A549 (cell line): ENCODE measurements around the gene SLC35F4. TPM values are rescaled to one million over a fixed set of nuclear protein-coding genes. Genes with fewer than 3 reads are reported as not detected.

Source experiments
- ATAC-seq, 2 experiments: fragments of 200-7000 bp in 1 of 2; fragments of >200 bp in 1 of 2; cut with Nextera tagmentation in 1 of 2; cut with Tn5 transposase in 1 of 2; 3 replicates each; pipeline versions ENCODE4 v1.8.0 to v1.9.1; 2018 to 2020; ENCODE audit warnings: mild to moderate bottlenecking in 1 of 2, moderate library complexity in 1 of 2
- CTCF ChIA-PET: fragments of 300-600 bp; sonication (Branson Sonifier 250); formaldehyde crosslinking; extraction: SDS; loops from one replicate; lab custom pipeline; 2021; ENCODE audit warnings: antibody characterized with exemption, inconsistent platforms; lab: Yijun Ruan, JAX
- POLR2A ChIA-PET: fragments of 350-600 bp; formaldehyde crosslinking; extraction: SDS; loops from one replicate; lab custom pipeline; 2021; ENCODE audit warnings: antibody characterized with exemption, inconsistent platforms; lab: Yijun Ruan, JAX
- DNase-seq, 2 experiments: peaks; one replicate each; pipeline versions ENCODE4 v3.0.0 to v3.0.0-alpha.2; 2011 to 2016; ENCODE audit warnings: low read depth in 1 of 2, low spot score in 1 of 2
- FAIRE-seq: peaks from 2 replicates; lab custom pipeline; 2011; peaks lifted over from hg19 to GRCh38; lab: Jason Lieb, UNC
- H3K27ac ChIP-seq, 2 experiments: fragments of >200 bp; sonication (Bioruptor Twin); formaldehyde crosslinking; 3 replicates each; pipeline ENCODE4 v1.5.1; 2016 to 2017
- H3K4me1 ChIP-seq: fragments of >200 bp; sonication (Bioruptor Twin); formaldehyde crosslinking; 3 replicates; pipeline ENCODE4 v1.6.1; 2016
- H3K4me2 ChIP-seq: fragments of >200 bp; sonication (Bioruptor Twin); formaldehyde crosslinking; 3 replicates; pipeline ENCODE4 v1.6.1; 2016
- H3K4me3 ChIP-seq: fragments of >200 bp; sonication (Bioruptor Twin); formaldehyde crosslinking; 3 replicates; pipeline ENCODE4 v1.5.1; 2016
- H3K9me3 ChIP-seq: fragments of >200 bp; sonication (Bioruptor Twin); formaldehyde crosslinking; 3 replicates; pipeline ENCODE4 v1.6.1; 2016
- CHD2 ChIP-seq: fragments of 150-350 bp; IDR thresholded peaks from 2 replicates; pipeline ENCODE4 v1.6.1; 2014; ENCODE audit warnings: low read length; ENCODE audit not compliant: partially characterized antibody
- CTCF ChIP-seq: fragments of >200 bp; sonication (Bioruptor Twin); formaldehyde crosslinking; IDR thresholded peaks from 3 replicates; pipeline ENCODE4 v1.5.1; 2016
- EHMT2 ChIP-seq: fragments of 200-600 bp; sonication (generic); IDR thresholded peaks from 2 replicates; pipeline ENCODE4 v1.6.1; 2016; ENCODE audit warnings: antibody characterized with exemption, low read depth, mild to moderate bottlenecking, moderate library complexity
- ELK1 ChIP-seq: fragments of 150-350 bp; IDR thresholded peaks from 2 replicates; pipeline ENCODE4 v1.6.1; 2014; ENCODE audit warnings: low read depth, mild to moderate bottlenecking, low read length
- FOSB ChIP-seq: fragments of 250-450 bp; sonication (Bioruptor Pico); IDR thresholded peaks from 2 replicates; pipeline ENCODE4 v1.5.0; 2020; ENCODE audit warnings: mild to moderate bottlenecking, moderate library complexity
- GATA3 ChIP-seq: IDR thresholded peaks from 2 replicates; pipeline ENCODE4 v1.6.1; 2012; ENCODE audit warnings: borderline replicate concordance
- JUN ChIP-seq, 2 experiments: fragments of >200 bp; sonication (Bioruptor Twin); formaldehyde crosslinking; IDR thresholded peaks; 2 replicates in 1 of 2; 3 replicates in 1 of 2; pipeline ENCODE4 v1.6.1; 2016 to 2017
- JUNB ChIP-seq: fragments of >200 bp; sonication (Bioruptor Twin); formaldehyde crosslinking; IDR thresholded peaks from 2 replicates; pipeline ENCODE4 v1.6.1; 2016
- MAFK ChIP-seq: fragments of 450-650 bp; IDR thresholded peaks from 2 replicates; pipeline ENCODE4 v1.6.1; 2014; ENCODE audit not compliant: partially characterized antibody
- MAX ChIP-seq: IDR thresholded peaks from 2 replicates; pipeline ENCODE4 v1.6.1; 2012
- MAZ ChIP-seq: fragments of 150-350 bp; IDR thresholded peaks from 2 replicates; pipeline ENCODE4 v1.6.1; 2014; ENCODE audit warnings: antibody characterized with exemption, low read depth, low read length, borderline replicate concordance
- NFE2L2 ChIP-seq: fragments of 150-350 bp; conservative IDR thresholded peaks from 2 replicates; pipeline ENCODE4 v1.6.1; 2014; ENCODE audit warnings: low read length
- NPAS2 ChIP-seq: fragments of 250-450 bp; sonication (Bioruptor Pico); IDR thresholded peaks from 2 replicates; pipeline ENCODE4 v1.8.0; 2022; ENCODE audit warnings: mild to moderate bottlenecking, moderate library complexity, borderline replicate concordance
- RAD21 ChIP-seq, 2 experiments: fragments of >200 bp in 1 of 2; sonication (Bioruptor Twin) in 1 of 2; formaldehyde crosslinking in 1 of 2; IDR thresholded peaks in 1 of 2; conservative IDR thresholded peaks in 1 of 2; 2 replicates in 1 of 2; 3 replicates in 1 of 2; pipeline ENCODE4 v1.6.1; 2012 to 2018; ENCODE audit warnings: inconsistent platforms in 1 of 2
- RARB ChIP-seq: fragments of 250-450 bp; sonication (Bioruptor Pico); IDR thresholded peaks from 2 replicates; pipeline ENCODE4 v1.8.0; 2021; ENCODE audit warnings: mild to moderate bottlenecking, moderate library complexity
- RFX5 ChIP-seq: fragments of 450-650 bp; IDR thresholded peaks from 2 replicates; pipeline ENCODE4 v1.7.1; 2014; ENCODE audit warnings: antibody characterized with exemption, mild to moderate bottlenecking, moderate library complexity
- RNF2 ChIP-seq: fragments of 200-600 bp; sonication (generic); IDR thresholded peaks from 2 replicates; pipeline ENCODE4 v1.6.1; 2016; ENCODE audit warnings: low read depth, mild to moderate bottlenecking, antibody characterized with exemption, moderate library complexity, borderline replicate concordance
- SMC3 ChIP-seq: fragments of >200 bp; sonication (Bioruptor Twin); formaldehyde crosslinking; IDR thresholded peaks from 3 replicates; pipeline ENCODE4 v1.6.1; 2018; ENCODE audit warnings: inconsistent platforms
- SREBF2 ChIP-seq: fragments of 450-650 bp; IDR thresholded peaks from 2 replicates; pipeline ENCODE4 v1.6.1; 2014; ENCODE audit warnings: mild to moderate bottlenecking, moderate library complexity
- TFCP2L1 ChIP-seq: fragments of 250-450 bp; sonication (Bioruptor Pico); IDR thresholded peaks from 2 replicates; pipeline ENCODE4 v1.5.0; 2021; ENCODE audit warnings: mild to moderate bottlenecking
- ZC3H11A ChIP-seq: fragments of 450-650 bp; IDR thresholded peaks from 2 replicates; pipeline ENCODE4 v1.6.1; 2014; ENCODE audit warnings: antibody characterized with exemption, mild to moderate bottlenecking
- ZFP36 ChIP-seq: fragments of 450-650 bp; IDR thresholded peaks from 2 replicates; pipeline ENCODE4 v1.6.1; 2014; ENCODE audit warnings: borderline replicate concordance; ENCODE audit not compliant: partially characterized antibody
- WGBS: methylation state at CpG from one replicate; pipeline ENCODE4 v1.1.6; 2017; ENCODE audit errors: missing lambda C conversion rate; 5-methylcytosine and 5-hydroxymethylcytosine counted together
- polyA plus RNA-seq, 4 experiments: library from polyadenylated mRNA; depleted of rRNA in 3 of 4; stranded (reverse); fragments of >200 nt; fragmentation: RNase III in 1 of 4; extraction: RNeasy Plus Mini Kit Qiagen cat#74134 plus additional on column Dnase treatment in 1 of 4; gene quantifications; 2 replicates in 3 of 4; 3 replicates in 1 of 4; pipeline ENCODE4 v1.2.3, GENCODE V29; 2011 to 2017
- TF ChIP-seq, protein P1 (sequence below): IDR thresholded peaks from 2 replicates; pipeline ENCODE4 v1.6.1; 2012
- TF ChIP-seq, protein P2 (sequence below): fragments of 250-450 bp; sonication (Bioruptor Pico); IDR thresholded peaks from 2 replicates; pipeline ENCODE4 v1.5.0; 2021; ENCODE audit warnings: mild to moderate bottlenecking, moderate library complexity, borderline replicate concordance
- TF ChIP-seq, protein P3 (sequence below): fragments of 200-600 bp; sonication (generic); IDR thresholded peaks from 2 replicates; pipeline ENCODE4 v1.6.1; 2016; ENCODE audit warnings: antibody characterized with exemption, mild to moderate bottlenecking, moderate library complexity
- TF ChIP-seq, protein P4 (sequence below): IDR thresholded peaks from 2 replicates; pipeline ENCODE4 v1.6.1; 2012; ENCODE audit warnings: low read depth, borderline replicate concordance

The SLC35F4 gene
- polyA plus RNA-seq, 2 of the 4 experiments (the other 2 are of a cell fraction) = not detected

GRCh38 chr14:57889245-57889644, 23.4 kb upstream of the SLC35F4 start:
- DNase-seq = no peak
- no peaks in the 10 kb centered on the region for H3K9me3 ChIP-seq
- ChIA-PET POLR2A (no interaction called here), CTCF (no interaction called here)
- TF ChIP-seq SMC3 (no peak), RFX5 (no peak), FOSB (no peak), ZFP36 (no peak), JUN (IDR thresholded peaks at IDR 0.05) (no peak), RNF2 (no peak), ELK1 (no peak), ZC3H11A (no peak), MAZ (no peak), NFE2L2 (no peak), TFCP2L1 (no peak), JUNB (no peak), GATA3 (no peak)
- TF ChIP-seq, protein P1, sequence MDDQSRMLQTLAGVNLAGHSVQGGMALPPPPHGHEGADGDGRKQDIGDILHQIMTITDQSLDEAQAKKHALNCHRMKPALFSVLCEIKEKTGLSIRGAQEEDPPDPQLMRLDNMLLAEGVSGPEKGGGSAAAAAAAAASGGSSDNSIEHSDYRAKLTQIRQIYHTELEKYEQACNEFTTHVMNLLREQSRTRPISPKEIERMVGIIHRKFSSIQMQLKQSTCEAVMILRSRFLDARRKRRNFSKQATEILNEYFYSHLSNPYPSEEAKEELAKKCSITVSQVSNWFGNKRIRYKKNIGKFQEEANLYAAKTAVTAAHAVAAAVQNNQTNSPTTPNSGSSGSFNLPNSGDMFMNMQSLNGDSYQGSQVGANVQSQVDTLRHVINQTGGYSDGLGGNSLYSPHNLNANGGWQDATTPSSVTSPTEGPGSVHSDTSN = no peak
- TF ChIP-seq, protein P2, sequence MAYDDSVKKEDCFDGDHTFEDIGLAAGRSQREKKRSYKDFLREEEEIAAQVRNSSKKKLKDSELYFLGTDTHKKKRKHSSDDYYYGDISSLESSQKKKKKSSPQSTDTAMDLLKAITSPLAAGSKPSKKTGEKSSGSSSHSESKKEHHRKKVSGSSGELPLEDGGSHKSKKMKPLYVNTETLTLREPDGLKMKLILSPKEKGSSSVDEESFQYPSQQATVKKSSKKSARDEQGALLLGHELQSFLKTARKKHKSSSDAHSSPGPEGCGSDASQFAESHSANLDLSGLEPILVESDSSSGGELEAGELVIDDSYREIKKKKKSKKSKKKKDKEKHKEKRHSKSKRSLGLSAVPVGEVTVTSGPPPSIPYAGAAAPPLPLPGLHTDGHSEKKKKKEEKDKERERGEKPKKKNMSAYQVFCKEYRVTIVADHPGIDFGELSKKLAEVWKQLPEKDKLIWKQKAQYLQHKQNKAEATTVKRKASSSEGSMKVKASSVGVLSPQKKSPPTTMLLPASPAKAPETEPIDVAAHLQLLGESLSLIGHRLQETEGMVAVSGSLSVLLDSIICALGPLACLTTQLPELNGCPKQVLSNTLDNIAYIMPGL = no peak
- ATAC-seq = no peak
- H3K4me1 ChIP-seq = no peaks in the 10 kb centered on the region
- no peak overlapping the region for H3K27ac ChIP-seq
- WGBS = 16% methylated on average over 4 of the region's 4 CpGs
- H3K4me3 ChIP-seq = no peak overlapping the region
- FAIRE-seq = no peak
- no peak overlapping the region for H3K4me2 ChIP-seq

- no peak for ATAC-seq
- POLR2A ChIA-PET = no interaction called here
These were observed 18.3 kb upstream of the SLC35F4 start for GRCh38 chr14:57884175-57884574.

More at GRCh38 chr14:57884175-57884574, 18.3 kb upstream of the SLC35F4 start:
- H3K4me3 ChIP-seq = no peak overlapping the region
- FAIRE-seq (no peak), DNase-seq (no peak)
- no peak overlapping the region for H3K4me2 ChIP-seq
- 11% methylated on average over 3 of the region's 3 CpGs for WGBS
- H3K9me3 ChIP-seq = no peaks in the 10 kb centered on the region
- H3K27ac ChIP-seq = no peak overlapping the region
- no peaks in the 10 kb centered on the region for H3K4me1 ChIP-seq
- CTCF ChIA-PET = interaction anchor here (1.2 to 7.3 kb wide), 5 partner anchors 10 to 192 kb away, joined by 3 to 29 read pairs (median 11); no protein-coding TSS in a partner anchor
- TF ChIP-seq SREBF2 = no peak
- TF ChIP-seq MAX = no peak
- TF ChIP-seq, protein P3, sequence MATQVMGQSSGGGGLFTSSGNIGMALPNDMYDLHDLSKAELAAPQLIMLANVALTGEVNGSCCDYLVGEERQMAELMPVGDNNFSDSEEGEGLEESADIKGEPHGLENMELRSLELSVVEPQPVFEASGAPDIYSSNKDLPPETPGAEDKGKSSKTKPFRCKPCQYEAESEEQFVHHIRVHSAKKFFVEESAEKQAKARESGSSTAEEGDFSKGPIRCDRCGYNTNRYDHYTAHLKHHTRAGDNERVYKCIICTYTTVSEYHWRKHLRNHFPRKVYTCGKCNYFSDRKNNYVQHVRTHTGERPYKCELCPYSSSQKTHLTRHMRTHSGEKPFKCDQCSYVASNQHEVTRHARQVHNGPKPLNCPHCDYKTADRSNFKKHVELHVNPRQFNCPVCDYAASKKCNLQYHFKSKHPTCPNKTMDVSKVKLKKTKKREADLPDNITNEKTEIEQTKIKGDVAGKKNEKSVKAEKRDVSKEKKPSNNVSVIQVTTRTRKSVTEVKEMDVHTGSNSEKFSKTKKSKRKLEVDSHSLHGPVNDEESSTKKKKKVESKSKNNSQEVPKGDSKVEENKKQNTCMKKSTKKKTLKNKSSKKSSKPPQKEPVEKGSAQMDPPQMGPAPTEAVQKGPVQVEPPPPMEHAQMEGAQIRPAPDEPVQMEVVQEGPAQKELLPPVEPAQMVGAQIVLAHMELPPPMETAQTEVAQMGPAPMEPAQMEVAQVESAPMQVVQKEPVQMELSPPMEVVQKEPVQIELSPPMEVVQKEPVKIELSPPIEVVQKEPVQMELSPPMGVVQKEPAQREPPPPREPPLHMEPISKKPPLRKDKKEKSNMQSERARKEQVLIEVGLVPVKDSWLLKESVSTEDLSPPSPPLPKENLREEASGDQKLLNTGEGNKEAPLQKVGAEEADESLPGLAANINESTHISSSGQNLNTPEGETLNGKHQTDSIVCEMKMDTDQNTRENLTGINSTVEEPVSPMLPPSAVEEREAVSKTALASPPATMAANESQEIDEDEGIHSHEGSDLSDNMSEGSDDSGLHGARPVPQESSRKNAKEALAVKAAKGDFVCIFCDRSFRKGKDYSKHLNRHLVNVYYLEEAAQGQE = no peak
- 0 out of 3 replicates have a peak, but pooled peaks have one; percentile 9 for TF ChIP-seq CTCF
- no peak for TF ChIP-seq EHMT2
- peak; percentile 33; the same call in 1 of the 3 replicates for TF ChIP-seq SMC3
- TF ChIP-seq MAFK = no peak
- TF ChIP-seq RAD21 (conservative IDR thresholded peaks at IDR 0.05 in 1 of 2, IDR thresholded peaks at IDR 0.05 in 1 of 2) = peak; percentile 11 to 30; a peak in 1 of 5 replicates
- no peak for TF ChIP-seq CHD2
- TF ChIP-seq RARB = no peak
- TF ChIP-seq, protein P4, sequence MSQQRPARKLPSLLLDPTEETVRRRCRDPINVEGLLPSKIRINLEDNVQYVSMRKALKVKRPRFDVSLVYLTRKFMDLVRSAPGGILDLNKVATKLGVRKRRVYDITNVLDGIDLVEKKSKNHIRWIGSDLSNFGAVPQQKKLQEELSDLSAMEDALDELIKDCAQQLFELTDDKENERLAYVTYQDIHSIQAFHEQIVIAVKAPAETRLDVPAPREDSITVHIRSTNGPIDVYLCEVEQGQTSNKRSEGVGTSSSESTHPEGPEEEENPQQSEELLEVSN = no peak
- TF ChIP-seq NPAS2 = no peak
- TF ChIP-seq, all 56 proteins: peak for 3
